Uterus (tissue), 2 donors: Measurements from ENCODE around the gene GGPS1.

Experiments
- POLR2A ChIP-seq, 2 donors: fragments of 450-650 bp; IDR thresholded peaks; one replicate each; pipeline ENCODE4 v1.6.1; 2016; ENCODE audit warnings: antibody characterized with exemption in 2 of 2, mild to moderate bottlenecking in 1 of 2, moderate library complexity in 1 of 2
- TF ChIP-seq, protein P1 (sequence below), 4 experiments: fragments of 200-600 bp in 2 of 4; fragments of 450-650 bp in 2 of 4; sonication (generic) in 2 of 4; IDR thresholded peaks; one replicate each; pipeline ENCODE4 v1.5.1; 2016 to 2019; ENCODE audit warnings: antibody characterized with exemption in 4 of 4, mild to moderate bottlenecking in 2 of 4, moderate library complexity in 1 of 4

- TF ChIP-seq, protein P1, sequence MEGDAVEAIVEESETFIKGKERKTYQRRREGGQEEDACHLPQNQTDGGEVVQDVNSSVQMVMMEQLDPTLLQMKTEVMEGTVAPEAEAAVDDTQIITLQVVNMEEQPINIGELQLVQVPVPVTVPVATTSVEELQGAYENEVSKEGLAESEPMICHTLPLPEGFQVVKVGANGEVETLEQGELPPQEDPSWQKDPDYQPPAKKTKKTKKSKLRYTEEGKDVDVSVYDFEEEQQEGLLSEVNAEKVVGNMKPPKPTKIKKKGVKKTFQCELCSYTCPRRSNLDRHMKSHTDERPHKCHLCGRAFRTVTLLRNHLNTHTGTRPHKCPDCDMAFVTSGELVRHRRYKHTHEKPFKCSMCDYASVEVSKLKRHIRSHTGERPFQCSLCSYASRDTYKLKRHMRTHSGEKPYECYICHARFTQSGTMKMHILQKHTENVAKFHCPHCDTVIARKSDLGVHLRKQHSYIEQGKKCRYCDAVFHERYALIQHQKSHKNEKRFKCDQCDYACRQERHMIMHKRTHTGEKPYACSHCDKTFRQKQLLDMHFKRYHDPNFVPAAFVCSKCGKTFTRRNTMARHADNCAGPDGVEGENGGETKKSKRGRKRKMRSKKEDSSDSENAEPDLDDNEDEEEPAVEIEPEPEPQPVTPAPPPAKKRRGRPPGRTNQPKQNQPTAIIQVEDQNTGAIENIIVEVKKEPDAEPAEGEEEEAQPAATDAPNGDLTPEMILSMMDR (IDR thresholded peaks at IDR 0.05): no peak
- no peak for TF ChIP-seq POLR2A (IDR thresholded peaks at IDR 0.05)
Observed at GRCh38 chr1:235287208-235287882, 41.0 kb upstream of the GGPS1 start.
